HEK293T (cell line): ENCODE data around the gene BRPF3.

ENCODE experiments used
- ARNT ChIP-seq: fragments of 450-650 bp; IDR thresholded peaks from 2 replicates; pipeline ENCODE4 v1.6.1; 2017; ENCODE audit warnings: mild to moderate bottlenecking
- BHLHE40 ChIP-seq: fragments of 450-650 bp; IDR thresholded peaks from 2 replicates; pipeline ENCODE4 v1.6.1; 2016; ENCODE audit warnings: mild to moderate bottlenecking, moderate library complexity, borderline replicate concordance
- CTBP1 ChIP-seq: fragments of 450-650 bp; IDR thresholded peaks from 2 replicates; pipeline ENCODE4 v1.6.1; 2016; ENCODE audit warnings: borderline replicate concordance
- ELF4 ChIP-seq: fragments of 450-650 bp; IDR thresholded peaks from 2 replicates; pipeline ENCODE4 v1.6.1; 2017; ENCODE audit warnings: antibody characterized with exemption
- FOXA1 ChIP-seq: fragments of 450-650 bp; IDR thresholded peaks from 2 replicates; pipeline ENCODE4 v1.6.1; 2016; ENCODE audit warnings: mild to moderate bottlenecking
- FOXK2 ChIP-seq: fragments of 450-650 bp; IDR thresholded peaks from 2 replicates; pipeline ENCODE4 v1.6.1; 2016; ENCODE audit warnings: mild to moderate bottlenecking
- FOXM1 ChIP-seq: fragments of 450-650 bp; IDR thresholded peaks from 2 replicates; pipeline ENCODE4 v1.6.1; 2017; ENCODE audit warnings: mild to moderate bottlenecking, borderline replicate concordance
- L3MBTL2 ChIP-seq: fragments of 450-650 bp; conservative IDR thresholded peaks from 2 replicates; pipeline ENCODE4 v1.6.1; 2016; ENCODE audit warnings: mild to moderate bottlenecking
- LEF1 ChIP-seq: fragments of 450-650 bp; IDR thresholded peaks from 2 replicates; pipeline ENCODE4 v1.6.1; 2017; ENCODE audit warnings: mild to moderate bottlenecking, borderline replicate concordance
- NFRKB ChIP-seq: fragments of 450-650 bp; IDR thresholded peaks from 2 replicates; pipeline ENCODE4 v1.6.1; 2016; ENCODE audit warnings: mild to moderate bottlenecking, moderate library complexity
- PKNOX1 ChIP-seq: fragments of 450-650 bp; IDR thresholded peaks from 2 replicates; pipeline ENCODE4 v1.6.1; 2016
- SP1 ChIP-seq: fragments of 450-650 bp; IDR thresholded peaks from 2 replicates; pipeline ENCODE4 v1.6.1; 2017
- SUZ12 ChIP-seq: fragments of 450-650 bp; IDR thresholded peaks from 2 replicates; pipeline ENCODE4 v1.6.1; 2016; ENCODE audit warnings: mild to moderate bottlenecking
- TARDBP ChIP-seq: fragments of 450-650 bp; IDR thresholded peaks from 2 replicates; pipeline ENCODE4 v1.6.1; 2016

- TF ChIP-seq L3MBTL2 (no peak), FOXA1 (no peak), ARNT (no peak), NFRKB (no peak), TARDBP (no peak), BHLHE40 (no peak), SP1 (no peak), FOXK2 (no peak), PKNOX1 (no peak), SUZ12 (no peak), ELF4 (no peak), LEF1 (no peak), FOXM1 (no peak), CTBP1 (no peak)
These were observed 16.4 kb upstream of the BRPF3 start for GRCh38 chr6:36180126-36180525.
